Stimulated activated CD8-positive, alpha-beta memory T cell treated with anti-CD3 and anti-CD28 coated beads, Interleukin-4, amount 100 ng/mL, for 24 hours (primary cell): ENCODE measurements around the gene ANO2.
"Not testable (repeated sequence)": the region's sequence is repeated elsewhere in the genome, so short reads cannot be mapped to it uniquely, and the experiment has no call there.

ENCODE experiments used
- DNase-seq: peaks from one replicate; pipeline ENCODE4 v3.0.0-alpha.2; 2020; ENCODE audit warnings: low read depth

Gene ANO2

GRCh38 chr12:5887819-5888218 is 57.2 kb downstream of the ANO2 start:
- DNase-seq, result not testable (repeated sequence)

- no peak for DNase-seq
Observed at GRCh38 chr12:5884866-5885265, 60.2 kb downstream of the ANO2 start.

- DNase-seq, result no peak
Observed at GRCh38 chr12:5884285-5884684, 60.8 kb downstream of the ANO2 start.

GRCh38 chr12:5882511-5883190 is 62.4 kb downstream of the ANO2 start:
- DNase-seq, result no peak

GRCh38 chr12:5881666-5882065 is 63.4 kb downstream of the ANO2 start:
- DNase-seq, result no peak

GRCh38 chr12:5881101-5881606 is 63.9 kb downstream of the ANO2 start:
- no peak for DNase-seq

GRCh38 chr12:5875851-5876250 is 69.2 kb downstream of the ANO2 start:
- DNase-seq, result no peak

- DNase-seq, result no peak
Observed at GRCh38 chr12:5874514-5874913, 70.5 kb downstream of the ANO2 start.

- DNase-seq, result no peak
Observed at GRCh38 chr12:5873281-5873919, 71.7 kb downstream of the ANO2 start.

- DNase-seq, result no peak
Observed at GRCh38 chr12:5872745-5873144, 72.3 kb downstream of the ANO2 start.

- DNase-seq, result no peak
Observed at GRCh38 chr12:5871741-5872140, 73.3 kb downstream of the ANO2 start.

- no peak for DNase-seq
Observed at GRCh38 chr12:5870183-5870582, 74.9 kb downstream of the ANO2 start.

GRCh38 chr12:5868625-5869295 is 76.3 kb downstream of the ANO2 start:
- no peak for DNase-seq

- no peak for DNase-seq
Observed at GRCh38 chr12:5865397-5865796, 79.7 kb downstream of the ANO2 start.

- DNase-seq, result no peak
Observed at GRCh38 chr12:5864972-5865371, 80.1 kb downstream of the ANO2 start.

- DNase-seq, result no peak
Observed at GRCh38 chr12:5864301-5864700, 80.8 kb downstream of the ANO2 start.

GRCh38 chr12:5861416-5861815 is 83.6 kb downstream of the ANO2 start:
- no peak for DNase-seq

GRCh38 chr12:5856692-5857091 is 88.4 kb downstream of the ANO2 start:
- DNase-seq, result no peak

GRCh38 chr12:5846950-5847349 is 98.1 kb downstream of the ANO2 start:
- DNase-seq, result no peak

- no peak for DNase-seq
Observed at GRCh38 chr12:5840944-5841343, 104.1 kb downstream of the ANO2 start.

- no peak for DNase-seq
Observed at GRCh38 chr12:5830111-5830510, 114.9 kb downstream of the ANO2 start.

- no peak for DNase-seq
Observed at GRCh38 chr12:5827591-5827990, 117.5 kb downstream of the ANO2 start.

- DNase-seq, result not testable (repeated sequence)
Observed at GRCh38 chr12:5825761-5826160, 119.3 kb downstream of the ANO2 start.
